CD1c-positive myeloid dendritic cell (primary cell): ENCODE measurements around the gene CCNY.
"Not testable (repeated sequence)": the region's sequence is repeated elsewhere in the genome, so short reads cannot be mapped to it uniquely, and the experiment has no call there.

ENCODE experiments used
- DNase-seq: peaks from one replicate; pipeline ENCODE4 v3.0.0-alpha.2; 2016; ENCODE audit errors: extremely low spot score

Gene CCNY

DNA sequence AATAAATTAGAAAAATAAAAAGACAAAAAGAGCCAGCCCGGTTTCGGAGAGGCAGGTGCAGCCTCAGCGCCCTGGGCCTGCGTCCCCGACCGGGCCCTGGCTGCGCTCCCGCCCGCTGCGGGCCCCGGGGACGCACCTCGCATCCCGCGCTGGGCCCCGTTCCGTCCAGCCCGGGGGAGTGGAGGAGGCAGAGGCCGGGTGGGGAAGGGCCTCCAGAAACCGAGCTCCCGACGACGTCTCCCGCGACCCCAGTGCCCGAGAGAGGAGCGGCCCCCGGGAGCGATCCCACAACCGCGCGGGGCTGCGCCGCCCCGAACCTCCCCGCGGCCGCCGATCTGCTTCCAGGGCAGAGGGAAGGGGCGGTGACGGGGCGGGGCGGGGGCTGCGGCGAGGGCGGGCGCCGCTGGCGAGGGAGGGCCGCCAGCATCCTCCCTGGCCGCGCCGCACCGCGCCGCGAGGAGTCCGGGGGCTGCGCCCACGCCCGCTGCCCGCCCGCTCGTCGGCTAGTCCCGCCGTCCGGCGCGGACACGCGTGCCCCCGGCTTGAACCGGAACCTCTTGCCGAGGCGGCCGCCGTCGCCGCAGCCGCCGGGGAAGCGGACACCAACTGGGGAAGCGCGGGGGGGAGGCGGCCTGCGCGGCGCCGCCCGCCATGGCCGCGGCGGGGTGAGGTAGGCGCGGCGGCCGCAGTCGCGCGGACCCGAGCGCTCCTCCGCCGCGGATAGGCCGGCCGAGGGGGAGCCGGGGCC is at the start of gene CCNY:
Gene CCNY, plus strand, starts transcription at position 426 of the 748 bp plus-strand sequence. CDS start 545 bp downstream, outside the sequence.
- peak; percentile 82 for DNase-seq

DNA sequence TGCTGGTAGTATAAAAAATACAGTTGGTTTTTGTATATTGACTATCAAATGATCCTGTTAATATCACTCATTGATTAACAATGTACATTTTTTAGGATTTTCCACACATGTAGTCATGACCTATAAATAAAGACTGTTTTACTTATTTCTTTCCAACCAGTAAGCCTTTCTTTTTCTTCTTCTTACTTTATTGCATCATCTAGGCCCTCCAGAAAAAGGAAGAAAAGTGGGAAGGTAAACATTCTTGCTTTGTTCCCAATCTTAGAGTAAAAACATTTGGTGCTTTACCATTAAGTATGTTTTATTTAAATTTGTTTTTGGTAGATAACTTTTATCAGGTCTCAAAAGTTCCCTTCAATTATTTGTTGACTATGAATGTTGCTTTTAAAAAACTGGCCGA is 47.1 kb upstream of the CCNY start:
- DNase-seq = no peak

DNA sequence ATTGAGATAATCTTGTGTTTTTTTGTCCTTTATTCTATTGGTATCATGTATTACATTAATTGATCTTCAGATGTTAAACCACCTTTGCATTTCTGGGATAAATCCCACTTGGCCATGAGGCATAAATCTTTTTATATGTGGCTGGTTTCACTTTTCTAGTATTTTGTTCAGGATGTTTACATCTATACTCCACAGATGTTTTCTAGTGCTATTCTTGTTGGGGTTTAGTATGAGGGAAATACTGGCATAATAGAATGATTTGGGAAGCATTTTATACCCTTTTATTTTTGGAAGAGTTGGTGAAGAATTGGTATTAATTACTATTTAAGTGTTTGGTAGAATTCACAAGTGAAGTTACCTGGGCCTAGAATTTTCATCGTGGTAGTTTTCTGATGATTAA is 41.8 kb upstream of the CCNY start:
- no peak for DNase-seq

DNA sequence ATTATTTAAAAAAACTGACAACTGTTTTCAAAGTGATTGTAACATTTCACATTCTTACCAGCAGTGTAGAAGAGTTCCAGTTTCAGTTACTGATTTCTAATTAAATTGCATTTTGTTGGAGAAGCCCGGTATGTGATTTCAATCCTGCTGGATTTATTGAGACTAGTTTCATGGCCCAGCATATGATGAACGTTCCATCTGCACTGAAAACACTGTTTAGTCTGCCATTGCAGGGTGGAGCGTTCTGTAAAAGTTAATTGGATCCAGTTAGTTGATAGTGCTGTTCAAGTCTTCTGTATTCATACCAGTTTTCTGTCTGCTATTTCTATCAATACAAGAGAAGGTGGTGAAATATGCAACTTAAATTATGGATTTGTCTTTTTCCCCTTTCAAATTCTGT is 37.3 kb upstream of the CCNY start:
- no peak for DNase-seq

DNA sequence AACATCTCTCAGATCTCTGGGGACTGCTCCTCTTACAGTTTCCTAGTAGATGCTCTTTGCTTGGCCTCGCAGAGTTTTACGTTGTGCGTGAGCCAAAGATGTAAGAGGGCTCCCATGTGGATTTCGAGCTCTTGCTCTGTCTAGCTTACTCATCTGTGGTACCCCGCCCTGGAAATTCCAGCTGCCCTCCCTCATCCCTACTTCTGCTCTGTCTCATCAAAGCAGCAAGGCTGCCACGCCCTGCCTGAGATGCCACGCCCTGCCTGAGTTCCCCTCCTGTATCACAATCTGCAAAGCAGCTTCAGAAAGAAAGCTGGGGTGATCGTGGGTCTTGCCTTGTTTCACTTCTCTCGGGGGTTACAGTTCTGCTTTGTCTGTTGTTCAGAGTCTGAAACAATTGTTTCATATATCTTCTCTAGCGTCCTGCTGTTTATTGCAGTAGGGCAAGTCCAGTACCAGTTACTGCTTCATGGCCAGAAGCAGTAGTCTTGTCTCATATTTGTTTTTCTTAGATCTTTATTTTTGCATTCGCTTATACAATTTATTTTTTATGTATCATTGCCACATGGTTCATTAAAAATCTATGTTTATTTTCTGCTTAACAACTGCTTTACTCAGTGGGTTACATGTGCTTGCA is 36.1 kb upstream of the CCNY start:
- peak; percentile 85 for DNase-seq

DNA sequence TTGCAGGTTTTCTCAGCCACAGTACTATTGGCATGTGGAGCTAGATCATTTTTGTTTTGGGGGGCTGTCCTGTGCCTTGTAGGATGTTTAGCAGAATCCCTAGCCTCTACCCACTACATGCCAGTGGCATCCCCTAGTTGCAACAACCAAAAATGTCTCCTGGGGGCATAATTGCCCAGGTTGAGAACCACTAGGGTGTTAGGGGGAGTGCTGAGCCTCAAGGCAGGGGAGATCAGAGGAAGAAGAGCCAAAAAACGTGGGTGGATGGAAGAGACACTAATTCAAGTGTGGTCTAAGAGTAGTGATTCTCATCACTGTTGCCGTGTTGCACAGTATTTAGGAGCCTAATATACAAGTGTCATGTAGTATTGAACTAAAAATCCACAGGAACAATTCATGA is 31.7 kb upstream of the CCNY start:
- DNase-seq = no peak

DNA sequence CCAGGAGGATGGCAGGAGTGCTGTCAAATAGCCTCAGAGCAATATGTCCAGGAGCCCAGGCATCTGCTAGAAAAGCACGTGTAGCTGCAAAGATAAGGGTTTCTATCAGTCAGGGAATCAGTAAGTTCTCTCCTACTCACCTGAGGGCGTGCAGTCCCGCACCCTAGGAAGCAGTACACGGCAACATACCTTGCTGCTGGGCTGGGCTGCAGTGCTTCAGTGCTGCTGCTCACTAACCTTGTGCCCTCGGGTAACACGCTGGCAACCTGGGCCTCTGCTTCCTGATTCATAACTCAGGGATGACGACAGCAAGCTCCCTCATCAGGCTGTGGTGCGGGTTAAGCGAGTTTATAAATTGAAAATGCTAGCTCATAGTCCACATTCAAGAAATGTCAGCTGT is 29.5 kb upstream of the CCNY start:
- DNase-seq = no peak

DNA sequence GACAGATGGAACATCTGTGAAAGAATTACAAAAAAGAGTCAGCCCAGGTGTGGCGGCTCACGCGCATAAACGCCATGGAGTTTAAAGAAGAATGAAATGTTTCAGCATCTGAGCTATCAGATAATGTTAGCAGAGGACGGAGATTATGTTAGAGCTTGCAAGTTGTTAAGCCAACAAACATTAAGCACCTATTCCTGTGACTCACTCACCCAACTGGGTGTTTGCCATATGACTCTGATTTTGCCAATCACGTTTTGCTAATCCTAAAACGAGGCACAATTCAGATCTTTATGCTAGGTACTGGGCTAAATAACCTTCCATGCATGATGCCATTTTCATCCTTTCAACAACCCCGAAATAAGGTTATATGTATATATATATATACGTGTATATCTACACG is 29.0 kb upstream of the CCNY start:
- DNase-seq = no peak

DNA sequence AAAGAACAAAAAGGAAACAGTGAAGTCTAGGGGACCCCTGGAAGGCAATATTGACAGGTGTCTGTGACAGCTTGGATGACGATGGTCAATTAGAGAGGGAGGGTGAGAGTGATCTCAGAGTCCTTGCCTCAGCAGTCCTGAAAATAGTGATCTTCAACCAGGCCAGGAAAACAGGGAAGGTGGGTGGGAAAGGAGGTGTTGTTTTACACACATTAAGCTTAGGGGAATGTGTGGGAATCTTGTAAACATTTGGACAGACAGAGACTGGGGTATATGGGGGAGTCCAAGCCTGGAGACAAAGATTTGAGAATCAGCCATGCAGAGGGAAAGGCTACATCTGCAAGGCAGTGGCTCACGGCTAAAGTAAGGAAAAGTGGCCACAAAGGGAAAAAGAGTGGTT is 27.5 kb upstream of the CCNY start:
- DNase-seq = no peak

DNA sequence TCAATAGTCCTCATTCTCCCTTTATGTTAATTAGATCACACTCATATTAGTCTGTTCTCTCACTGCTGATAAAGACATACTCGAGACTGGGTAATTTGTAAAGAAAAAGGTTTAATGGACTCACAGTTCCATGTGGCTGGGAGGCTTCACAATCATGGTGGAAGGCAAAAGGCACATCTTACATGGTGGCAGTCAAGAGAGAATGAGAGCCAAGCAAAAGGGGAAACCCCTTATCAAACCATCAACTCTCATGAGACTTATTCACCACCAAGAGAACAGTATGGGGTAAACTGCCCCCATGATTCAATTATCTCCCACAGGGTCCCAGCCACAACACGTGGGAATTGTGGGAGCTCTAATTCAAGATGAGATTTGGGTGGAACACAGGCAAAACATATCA is 22.2 kb upstream of the CCNY start:
- DNase-seq = not testable (repeated sequence)

DNA sequence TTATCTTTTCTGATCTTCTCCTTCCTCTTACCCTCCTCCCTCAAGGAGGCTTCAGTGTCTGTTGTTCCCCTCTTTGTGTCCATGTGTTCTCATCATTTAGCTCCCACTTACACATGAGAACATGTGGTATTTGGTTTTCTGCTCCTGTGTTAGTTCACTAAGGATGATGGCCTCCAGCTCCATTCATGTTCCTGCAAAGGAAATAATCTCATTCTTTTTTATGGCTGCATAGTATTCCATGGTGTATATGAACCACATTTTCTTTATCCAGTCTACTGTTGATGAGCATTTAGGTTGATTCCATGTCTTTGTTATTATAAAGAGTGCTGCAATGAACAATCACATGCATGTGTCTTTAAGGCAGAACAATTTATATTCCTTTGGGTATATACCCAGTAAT is 21.1 kb upstream of the CCNY start:
- not testable (repeated sequence) for DNase-seq

DNA sequence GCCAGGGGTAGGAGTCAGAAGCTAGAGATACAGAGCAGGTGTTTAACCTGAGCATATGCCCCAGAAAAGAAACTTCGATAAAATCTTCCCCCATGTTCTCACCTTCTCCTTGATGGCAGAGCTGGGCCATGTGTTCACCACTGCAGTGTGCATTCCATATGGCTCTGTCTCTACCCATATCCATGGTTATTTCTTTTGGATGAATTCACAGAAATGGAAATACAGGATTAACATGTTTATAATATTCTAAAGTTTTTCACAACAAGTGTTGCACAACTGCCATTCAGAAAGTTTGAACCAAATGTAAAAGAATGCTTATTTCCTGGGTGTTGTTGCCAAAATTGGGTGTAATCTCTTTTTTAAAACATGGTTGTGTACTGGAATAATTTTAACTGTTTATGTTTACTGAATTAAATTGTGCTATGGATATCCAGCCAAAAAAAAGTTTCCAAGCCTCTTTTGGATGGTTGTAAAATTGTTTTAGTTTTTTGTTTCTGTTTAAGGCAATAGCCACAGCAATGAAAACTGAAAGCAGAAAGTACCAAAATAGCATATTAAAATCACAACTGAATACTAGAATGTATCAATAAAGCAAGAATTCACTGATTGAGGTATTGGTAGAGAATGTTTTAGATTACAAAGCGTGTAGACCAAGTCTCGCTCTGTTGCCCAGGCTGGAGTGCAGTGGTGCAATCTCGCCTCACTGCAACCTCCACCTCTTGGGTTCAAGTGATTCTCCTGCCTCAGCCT is 19.9 kb upstream of the CCNY start:
- DNase-seq = no peak

DNA sequence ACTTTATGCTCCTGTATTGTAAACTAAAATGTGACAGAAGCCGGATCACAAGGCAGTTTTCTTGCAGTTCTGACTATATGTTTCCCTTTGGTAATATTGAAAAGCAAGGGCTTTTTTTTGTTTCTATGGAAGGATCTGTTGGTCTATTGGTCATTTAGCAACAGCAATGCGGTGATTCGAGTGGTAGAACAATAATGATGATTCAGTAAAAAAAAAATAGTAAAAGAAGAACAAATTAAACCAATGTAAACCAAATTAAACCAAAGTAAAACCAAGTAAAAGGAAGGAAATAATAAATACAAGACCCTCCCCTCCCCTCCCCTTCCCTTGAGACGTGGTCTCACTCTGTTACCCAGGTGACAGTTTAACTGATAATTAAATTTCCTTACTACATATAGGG is 17.8 kb upstream of the CCNY start:
- DNase-seq = no peak

DNA sequence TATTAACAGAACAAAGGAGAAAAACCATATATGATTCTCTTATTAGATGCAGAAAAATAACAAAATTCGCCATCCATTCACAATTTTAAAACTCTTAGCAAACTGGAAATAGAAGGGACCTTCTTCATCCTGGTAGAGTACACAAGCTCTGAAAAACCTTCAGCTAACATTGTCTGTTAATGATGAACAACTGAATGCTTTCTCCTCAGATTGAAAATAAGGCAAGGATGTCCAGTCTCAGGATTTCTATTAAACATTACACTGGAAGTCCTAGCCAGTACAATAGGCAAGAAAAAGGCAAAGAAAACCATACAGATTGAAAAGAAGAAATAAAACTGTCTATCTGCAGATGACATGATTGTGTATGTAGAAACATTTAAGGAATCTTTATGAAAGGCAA is 16.0 kb upstream of the CCNY start:
- no peak for DNase-seq

DNA sequence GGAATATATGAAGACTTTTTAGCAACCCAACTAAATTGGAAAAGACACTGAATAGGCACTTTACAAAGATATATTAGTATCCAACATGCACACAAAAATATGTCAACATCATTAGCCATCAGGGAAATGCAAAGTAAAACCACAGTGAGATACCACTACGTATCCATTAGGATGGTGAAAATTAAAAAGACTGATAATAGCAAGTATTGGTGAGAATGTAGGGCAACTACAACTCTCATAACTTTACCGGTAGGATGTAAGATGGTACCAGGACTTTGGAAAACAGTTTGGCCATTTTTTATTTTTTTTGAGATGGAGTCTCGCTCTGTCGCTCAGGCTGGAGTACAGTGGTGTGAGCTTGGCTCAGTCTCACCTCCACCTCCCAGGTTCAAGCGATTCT is 13.7 kb upstream of the CCNY start:
- no peak for DNase-seq

DNA sequence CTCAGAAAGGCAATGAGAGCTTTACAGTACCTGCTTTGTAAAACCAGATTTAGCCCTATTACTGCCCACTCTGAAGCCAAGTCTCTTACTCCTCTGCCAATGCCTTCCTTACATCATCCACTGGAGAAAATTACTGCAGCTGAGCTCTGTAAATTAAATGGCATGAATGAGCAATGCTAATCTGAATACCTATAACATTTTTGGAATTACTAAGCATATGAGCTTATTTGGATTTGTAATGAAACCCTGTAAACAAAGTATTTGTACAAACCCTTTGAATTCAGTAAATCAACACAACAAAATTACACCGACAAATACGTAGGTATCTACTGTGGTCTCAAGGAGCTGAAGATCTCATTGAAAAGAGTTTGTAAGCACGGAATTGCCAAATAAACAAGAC is 12.1 kb upstream of the CCNY start:
- DNase-seq = no peak

DNA sequence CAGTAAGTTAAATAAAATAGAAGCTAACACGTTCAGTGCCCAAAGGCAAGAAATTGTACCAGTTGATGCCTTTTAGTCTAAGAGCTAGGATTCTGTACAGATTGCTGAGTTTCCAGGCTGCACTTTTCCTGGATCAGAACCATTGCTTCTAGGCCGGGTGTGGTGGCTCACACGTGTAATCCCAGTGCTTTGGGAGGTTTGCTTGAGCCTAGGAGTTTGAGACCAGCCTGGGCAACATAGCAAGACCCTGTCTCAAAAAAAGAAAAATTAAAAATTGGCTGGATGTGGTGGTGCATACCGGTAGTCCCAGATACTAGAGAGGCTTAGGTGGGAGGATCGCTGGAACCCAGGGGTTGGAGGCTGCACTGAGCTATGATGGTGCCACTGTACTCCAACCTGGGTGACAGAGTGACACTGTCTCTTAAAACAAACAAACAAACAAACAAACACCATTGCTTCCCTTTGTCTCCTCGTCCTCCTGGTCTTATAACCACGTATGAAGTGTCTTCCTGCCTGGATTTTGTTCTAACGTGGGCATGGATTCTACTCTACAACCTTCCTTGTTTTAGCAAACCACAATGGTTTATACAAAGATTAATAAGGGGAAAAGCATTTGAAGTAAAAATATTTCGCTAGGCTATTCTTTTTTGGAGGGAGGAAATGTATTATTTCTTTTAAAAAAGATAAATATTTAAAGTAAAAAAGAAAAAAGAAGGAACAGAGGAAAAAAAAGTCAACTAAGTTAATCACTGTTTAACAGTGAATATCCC is 9.7 kb upstream of the CCNY start:
- DNase-seq = no peak

DNA sequence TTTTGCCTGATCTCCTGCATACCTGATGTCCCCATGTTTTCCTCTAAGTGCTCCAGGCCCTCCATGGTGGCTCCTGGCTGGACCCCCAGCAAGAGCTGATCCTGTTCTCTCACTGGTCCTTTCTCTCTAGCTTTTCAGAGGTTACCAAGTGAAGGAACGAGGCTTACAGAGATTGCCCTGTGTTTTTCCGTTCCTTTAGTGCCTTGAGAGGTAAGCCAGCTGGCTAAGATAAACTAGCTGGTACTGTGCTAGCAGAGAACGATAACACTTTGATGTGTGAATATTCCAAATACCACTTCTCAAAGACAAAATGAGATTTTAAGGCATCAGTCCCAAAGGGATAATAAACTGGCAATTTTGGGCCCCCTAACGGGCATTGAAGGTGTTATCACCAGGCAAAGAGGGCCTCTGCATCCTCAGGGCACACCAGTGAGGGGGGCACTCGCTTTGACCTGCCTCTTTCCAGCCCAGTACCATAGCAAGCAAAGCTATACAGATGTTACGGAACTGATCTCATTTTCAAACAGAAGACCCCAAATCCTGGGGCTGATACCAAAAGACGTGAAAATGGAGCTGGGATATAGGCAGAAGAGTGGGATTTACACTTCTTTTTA is 8.4 kb upstream of the CCNY start:
- DNase-seq = no peak

DNA sequence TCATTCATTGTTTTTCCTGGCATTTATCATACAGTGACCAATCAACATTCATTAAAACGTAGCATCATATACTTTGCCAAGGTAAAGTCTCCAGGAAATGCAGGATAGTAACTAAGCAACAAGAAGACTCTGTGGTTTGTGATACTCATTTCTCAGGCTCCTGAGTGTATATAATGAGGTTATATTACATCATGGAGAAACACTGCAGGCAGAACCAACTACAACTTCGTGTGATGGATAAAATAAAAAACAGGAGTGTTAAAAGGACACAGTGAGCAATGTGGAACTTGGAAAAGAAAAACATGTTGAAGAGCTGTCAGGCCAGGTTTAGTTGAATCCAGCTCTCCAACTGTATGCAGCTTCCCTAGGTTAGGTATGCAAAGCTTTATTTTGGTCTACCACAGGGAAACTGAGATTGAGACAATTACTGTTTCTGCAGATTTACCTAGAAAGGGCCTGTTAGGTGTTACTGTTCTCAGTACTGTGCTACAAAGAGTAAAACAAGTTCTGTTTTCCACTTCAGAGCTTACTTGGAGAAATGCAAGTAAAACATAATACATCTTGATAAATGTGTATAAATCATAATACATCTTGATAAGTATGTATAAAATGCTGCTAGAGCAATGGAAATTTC is 7.8 kb upstream of the CCNY start:
- DNase-seq = no peak

DNA sequence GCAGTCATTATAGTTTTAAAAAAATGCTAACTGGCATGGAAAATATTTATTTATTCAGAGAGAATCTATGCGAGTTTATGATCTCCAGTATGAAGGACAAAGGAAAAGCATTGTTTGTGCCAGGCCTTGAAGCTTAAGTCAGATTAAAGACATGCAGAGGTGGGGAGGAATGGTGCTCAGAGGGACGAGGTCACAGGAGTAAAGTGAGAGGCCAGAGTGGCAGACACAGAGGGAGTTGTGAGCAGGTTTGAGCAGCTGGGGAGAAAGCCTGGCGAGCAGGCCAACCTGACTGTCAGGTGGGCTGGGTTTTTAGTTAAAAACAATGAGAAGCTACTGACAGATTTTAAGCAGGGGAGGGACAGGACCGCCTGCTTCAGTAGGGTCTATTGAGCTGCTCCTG is 6.8 kb upstream of the CCNY start:
- no peak for DNase-seq

DNA sequence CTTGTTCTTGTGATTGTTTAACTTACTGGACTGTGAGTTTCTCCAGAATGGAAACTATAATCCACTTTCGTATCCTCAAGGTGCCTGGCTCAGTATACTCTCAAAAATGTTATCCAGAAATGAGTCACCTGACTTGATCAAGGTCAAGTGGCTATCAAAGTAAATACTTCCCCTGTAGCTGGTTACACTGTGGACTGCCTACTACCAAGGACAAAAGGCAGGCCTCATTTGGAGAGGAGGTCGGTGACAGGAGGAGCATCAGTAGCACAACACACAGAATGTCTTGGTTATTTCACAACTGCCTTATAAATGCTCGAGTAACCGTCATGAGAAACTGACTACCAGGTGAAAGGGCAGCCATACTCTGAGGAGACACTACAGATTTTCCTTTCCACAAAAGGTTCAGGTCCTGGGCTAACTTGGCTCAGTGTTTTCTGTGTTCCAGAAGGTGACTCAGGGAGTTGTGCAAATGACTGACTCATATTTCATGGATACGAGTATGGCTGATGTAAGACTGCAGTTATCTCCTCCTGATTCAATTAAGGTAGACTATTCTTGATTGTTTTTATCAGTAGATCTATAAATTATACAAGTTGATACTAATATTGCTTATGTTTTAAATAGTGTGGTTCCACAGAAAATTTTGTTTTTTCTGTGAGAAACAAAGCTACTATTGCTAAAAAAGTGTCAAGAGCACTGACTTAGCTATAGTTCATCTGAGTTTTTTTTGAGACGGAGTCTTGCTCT is 4.2 kb upstream of the CCNY start:
- peak; percentile 51 for DNase-seq
